Spleen (tissue), 11 donors: ENCODE measurements around the gene MLF2. TPM values are rescaled to one million over a fixed set of nuclear protein-coding genes. Genes with fewer than 3 reads are reported as not detected.

Experiments used
- DNase-seq: peaks from one replicate; pipeline ENCODE4 v3.0.0-alpha.2; 2020
- H3K27ac ChIP-seq, 8 donors: fragments of 200-600 bp; sonication (generic) in 7 of 8; 1 replicate in 4 of 8; 2 replicates in 4 of 8; pipeline versions ENCODE4 v1.5.0 to v1.8.0; 2016 to 2021; ENCODE audit warnings: inconsistent platforms in 4 of 8, mild to moderate bottlenecking in 4 of 8, moderate library complexity in 1 of 8
- H3K27me3 ChIP-seq, 7 donors: fragments of 200-600 bp; sonication (generic) in 6 of 7; replicated peaks in 1 of 7; 1 replicate in 4 of 7; 2 replicates in 3 of 7; pipeline versions ENCODE4 v1.5.0 to v1.8.0; 2016 to 2021; ENCODE audit warnings: inconsistent platforms in 3 of 7, mild to moderate bottlenecking in 1 of 7
- H3K36me3 ChIP-seq, 6 donors: fragments of 200-600 bp; sonication (generic) in 5 of 6; 1 replicate in 4 of 6; 2 replicates in 2 of 6; pipeline versions ENCODE4 v1.5.0 to v1.8.0; 2016 to 2021; ENCODE audit warnings: inconsistent platforms in 2 of 6
- H3K4me1 ChIP-seq, 6 donors: fragments of 200-600 bp; sonication (generic) in 5 of 6; 1 replicate in 3 of 6; 2 replicates in 3 of 6; pipeline versions ENCODE4 v1.5.0 to v1.8.0; 2016 to 2021; ENCODE audit warnings: inconsistent platforms in 3 of 6
- H3K4me3 ChIP-seq, 8 donors: fragments of 200-600 bp; sonication (generic) in 7 of 8; 1 replicate in 4 of 8; 2 replicates in 4 of 8; pipeline versions ENCODE4 v1.5.0 to v1.8.0; 2016 to 2021; ENCODE audit warnings: inconsistent platforms in 4 of 8, mild to moderate bottlenecking in 4 of 8, moderate library complexity in 2 of 8
- H3K9me3 ChIP-seq, 8 donors: fragments of 200-600 bp; sonication (generic) in 7 of 8; 1 replicate in 4 of 8; 2 replicates in 4 of 8; pipeline versions ENCODE4 v1.5.0 to v1.8.0; 2016 to 2021; ENCODE audit warnings: inconsistent platforms in 4 of 8
- CTCF ChIP-seq, 11 experiments: fragments of 200-600 bp in 7 of 11; fragments of 450-650 bp in 4 of 11; sonication (generic) in 4 of 11; IDR thresholded peaks in 8 of 11; conservative IDR thresholded peaks in 3 of 11; 1 replicate in 7 of 11; 2 replicates in 4 of 11; pipeline versions ENCODE4 v1.4.0 to v1.8.0; 2016 to 2021; ENCODE audit warnings: antibody characterized with exemption in 11 of 11, inconsistent platforms in 4 of 11, mild to moderate bottlenecking in 1 of 11
- POLR2A ChIP-seq, 3 donors: fragments of 450-650 bp; IDR thresholded peaks; one replicate each; pipeline ENCODE4 v1.5.1; 2017; ENCODE audit warnings: antibody characterized with exemption in 3 of 3, mild to moderate bottlenecking in 1 of 3
- POLR2AphosphoS5 ChIP-seq, 3 donors: sonication (generic); formaldehyde crosslinking; IDR thresholded peaks; one replicate each; pipeline ENCODE4 v1.5.1; 2017; ENCODE audit warnings: antibody characterized with exemption in 3 of 3
- WGBS, 5 donors: extraction: QIAGEN DNeasy Blood & Tissue Kit in 3 of 5; methylation state at CpG; one replicate each; pipeline versions ENCODE4 v1.1.5 to v1.1.7; 2013 to 2018; 5-methylcytosine and 5-hydroxymethylcytosine counted together
- intact Hi-C: fragments of 100-400 bp; cut with DNase I; formaldehyde crosslinking; loops from one replicate; pipeline ENCODE4 v1.15.0; 2023; ENCODE audit warnings: low total_unique reads
- polyA plus RNA-seq, 3 donors: library from polyadenylated mRNA; stranded (reverse); fragments of 200-250 nt; gene quantifications; one replicate each; pipeline ENCODE4 v1.2.1, GENCODE V29; 2013
- total RNA-seq, 7 donors: library from RNA; depleted of rRNA in 3 of 7; stranded (reverse); fragments of >200 nt in 3 of 7; fragmentation: NEBNext Ultra II Directional in 4 of 7; extraction: Animal tissue kit (Norgen Biotek cat#: 25700) in 4 of 7; gene quantifications; one replicate each; pipeline versions ENCODE4 v1.1.0 to v1.2.1, GENCODE V29; 2016 to 2021
- donor health status: healthy with polysubstance abuse.
- donor health status: DM: no; HTN: no; CAD: no; lungs with moderate emphysema.
- donor health status: DM: no; HTN: no; CAD: no.
- donor health status: Bipolar disorder and iron deficiency.
- donor health status: healthy.
- donor health status: DM: no; HTN: no; CAD: no.
- donor health status: DM: yes; HTN: yes; CAD: no.

MLF2 gene
- total and polyA plus RNA-seq, 10 donors: 78.0 to 123 (median 104) TPM

- peak overlapping the region; percentile 60 to 91 (median 82) for H3K27ac ChIP-seq
- no peaks in the 10 kb centered on the region for H3K36me3 ChIP-seq
- intact Hi-C loops: no loop called here
- DNase-seq: no peak
- H3K4me1 ChIP-seq: peaks cover 9 to 48% (median 41%) of the 10 kb centered on the region in 6 donors
- no peaks in the 10 kb centered on the region for H3K9me3 ChIP-seq
- H3K27me3 ChIP-seq: peaks cover 0 to 44% (median 11%) of the 10 kb centered on the region in 7 donors
- peak overlapping the region in 2 of 8 donors; percentile 8 to 47 for H3K4me3 ChIP-seq
- WGBS, 5 donors: 67 to 79% (median 71%) methylated on average over 4 of the region's 4 CpGs
- TF ChIP-seq POLR2A (IDR thresholded peaks at IDR 0.05) (no peak), CTCF (IDR thresholded peaks at IDR 0.05 in 8 of 11, conservative IDR thresholded peaks at IDR 0.05 in 3 of 11) (no peak), POLR2AphosphoS5 (IDR thresholded peaks at IDR 0.05) (no peak)
Measured at GRCh38 chr12:6763380-6763779, 10.4 kb upstream of the MLF2 start.

- no peak overlapping the region for H3K4me3 ChIP-seq
- TF ChIP-seq POLR2A (IDR thresholded peaks at IDR 0.05) (no peak), CTCF (IDR thresholded peaks at IDR 0.05 in 8 of 11, conservative IDR thresholded peaks at IDR 0.05 in 3 of 11) (no peak)
- intact Hi-C loops: loop anchor here (10.0 kb wide), 1 partner anchor 65 kb away; the partner anchor contains the start of genes GPR162 and P3H3
Measured at GRCh38 chr12:6759741-6760140, 6.8 kb upstream of the MLF2 start.

GRCh38 chr12:6758506-6759095 lies 5.7 kb upstream of the MLF2 start:
- Histone ChIP-seq H3K4me3 (no peak overlapping the region), H3K27me3 (no peaks in the 10 kb centered on the region), H3K36me3 (no peaks in the 10 kb centered on the region), H3K27ac (no peak overlapping the region), H3K4me1 (peaks cover 5 to 20% (median 7%) of the 10 kb centered on the region in 6 donors), H3K9me3 (no peaks in the 10 kb centered on the region)
- TF ChIP-seq CTCF (IDR thresholded peaks at IDR 0.05 in 8 of 11, conservative IDR thresholded peaks at IDR 0.05 in 3 of 11) (no peak), POLR2AphosphoS5 (IDR thresholded peaks at IDR 0.05) (no peak), POLR2A (IDR thresholded peaks at IDR 0.05) (no peak)
- 75 to 82% (median 79%) methylated on average over 9 of the region's 9 CpGs for WGBS, 5 donors
- intact Hi-C loops: loop anchor here (10.0 kb wide), 1 partner anchor 66 kb away; the partner anchor contains the start of genes GPR162 and P3H3
- DNase-seq: no peak

More at GRCh38 chr12:6759741-6760140, 6.8 kb upstream of the MLF2 start:
- no peaks in the 10 kb centered on the region for H3K9me3 ChIP-seq
- no peak overlapping the region for H3K27ac ChIP-seq
- no peak for DNase-seq
- H3K36me3 ChIP-seq: no peaks in the 10 kb centered on the region
- peaks cover 0 to 11% (median 0%) of the 10 kb centered on the region in 7 donors for H3K27me3 ChIP-seq
- whole genome bisulfite sequencing, 5 donors: 84 to 93% (median 90%) methylated on average over 5 of the region's 5 CpGs
- peaks cover 2 to 20% (median 11%) of the 10 kb centered on the region in 6 donors for H3K4me1 ChIP-seq

GRCh38 chr12:6757028-6757690 lies 4.2 kb upstream of the MLF2 start:
- Histone ChIP-seq H3K27ac (no peak overlapping the region), H3K27me3 (no peaks in the 10 kb centered on the region), H3K4me3 (no peak overlapping the region), H3K9me3 (no peaks in the 10 kb centered on the region), H3K36me3 (no peaks in the 10 kb centered on the region), H3K4me1 (peaks cover 8 to 25% (median 12%) of the 10 kb centered on the region in 6 donors)
- intact Hi-C loops: loop anchor here (10.0 kb wide), 1 partner anchor 68 kb away; the partner anchor contains the start of genes GPR162 and P3H3
- WGBS, 5 donors: 83 to 88% (median 84%) methylated on average over 8 of the region's 8 CpGs
- TF ChIP-seq CTCF (IDR thresholded peaks at IDR 0.05 in 8 of 11, conservative IDR thresholded peaks at IDR 0.05 in 3 of 11): no peak
- TF ChIP-seq POLR2A (IDR thresholded peaks at IDR 0.05): no peak
- no peak for TF ChIP-seq POLR2AphosphoS5 (IDR thresholded peaks at IDR 0.05)
- no peak for DNase-seq
